Ectodermal cell (in vitro differentiated cells): ENCODE results near the gene VAV2.

ENCODE experiments used
- H3K27ac ChIP-seq: 2 replicates; pipeline ENCODE4 v1.7.0; 2013; ENCODE audit warnings: mild to moderate bottlenecking, low read depth, low read length; ENCODE audit not compliant: insufficient read depth, poor library complexity, severe bottlenecking
- H3K27me3 ChIP-seq: 2 replicates; pipeline ENCODE4 v1.7.0; 2013; ENCODE audit warnings: mild to moderate bottlenecking, low read length; ENCODE audit not compliant: insufficient read depth, control insufficient read depth, poor library complexity, severe bottlenecking
- H3K36me3 ChIP-seq: one replicate; pipeline ENCODE4 v1.7.0; 2013; ENCODE audit warnings: low read length; ENCODE audit not compliant: control insufficient read depth, insufficient read depth
- H3K4me1 ChIP-seq: one replicate; pipeline ENCODE4 v1.7.0; 2013; ENCODE audit warnings: low read length; ENCODE audit not compliant: control insufficient read depth, insufficient read depth
- H3K4me3 ChIP-seq: 2 replicates; pipeline ENCODE4 v1.7.0; 2013; ENCODE audit warnings: low read depth, low read length, control low read depth; ENCODE audit not compliant: insufficient read depth
- H3K9me3 ChIP-seq: 2 replicates; pipeline ENCODE4 v1.7.0; 2013; ENCODE audit warnings: mild to moderate bottlenecking, low read length, moderate library complexity; ENCODE audit not compliant: control insufficient read depth
- WGBS, 2 experiments: methylation state at CpG; one replicate each; pipeline ENCODE4 v1.1.7; 2013; ENCODE audit warnings: missing lambda C conversion rate in 2 of 2; 5-methylcytosine and 5-hydroxymethylcytosine counted together

The VAV2 gene

GRCh38 chr9:133888809-133889491 lies 103.2 kb downstream of the VAV2 start:
- Histone ChIP-seq H3K27me3 (no peaks in the 10 kb centered on the region), H3K4me3 (no peak overlapping the region), H3K27ac (peak overlapping the region; percentile 60), H3K9me3 (no peaks in the 10 kb centered on the region), H3K36me3 (no peaks in the 10 kb centered on the region), H3K4me1 (peaks cover 63% of the 10 kb centered on the region)
- 77 to 80% methylated on average over 25 of the region's 25 CpGs for WGBS, 2 experiments

GRCh38 chr9:133888048-133888808 lies 103.9 kb downstream of the VAV2 start:
- H3K4me3 ChIP-seq = no peak overlapping the region
- H3K9me3 ChIP-seq = no peaks in the 10 kb centered on the region
- peaks cover 65% of the 10 kb centered on the region for H3K4me1 ChIP-seq
- peak overlapping the region; percentile 3 for H3K27ac ChIP-seq
- no peaks in the 10 kb centered on the region for H3K36me3 ChIP-seq
- H3K27me3 ChIP-seq = no peaks in the 10 kb centered on the region
- 73 to 75% methylated on average over 25 of the region's 25 CpGs for WGBS, 2 experiments

GRCh38 chr9:133887540-133888047 lies 104.5 kb downstream of the VAV2 start:
- H3K9me3 ChIP-seq = no peaks in the 10 kb centered on the region
- H3K4me1 ChIP-seq = peaks cover 65% of the 10 kb centered on the region
- H3K4me3 ChIP-seq = no peak overlapping the region
- H3K36me3 ChIP-seq = no peaks in the 10 kb centered on the region
- H3K27ac ChIP-seq = peak overlapping the region; percentile 3
- no peaks in the 10 kb centered on the region for H3K27me3 ChIP-seq
- WGBS, 2 experiments = 60 to 65% methylated on average over 17 to 18 of the region's 18 CpGs

GRCh38 chr9:133886563-133887501 lies 105.3 kb downstream of the VAV2 start:
- Histone ChIP-seq H3K4me3 (no peak overlapping the region), H3K27ac (no peak overlapping the region), H3K27me3 (no peaks in the 10 kb centered on the region), H3K9me3 (no peaks in the 10 kb centered on the region), H3K36me3 (no peaks in the 10 kb centered on the region), H3K4me1 (peaks cover 66% of the 10 kb centered on the region)
- WGBS, 2 experiments = 83 to 86% methylated on average over 14 of the region's 14 CpGs

- Histone ChIP-seq H3K9me3 (no peaks in the 10 kb centered on the region), H3K27me3 (no peaks in the 10 kb centered on the region), H3K27ac (no peak overlapping the region), H3K4me3 (no peak overlapping the region), H3K4me1 (peaks cover 66% of the 10 kb centered on the region), H3K36me3 (no peaks in the 10 kb centered on the region)
- WGBS, 2 experiments = 95 to 96% methylated on average over 19 of the region's 19 CpGs
Observed at GRCh38 chr9:133884907-133885744, 107.0 kb downstream of the VAV2 start.

GRCh38 chr9:133882849-133883755 lies 109.0 kb downstream of the VAV2 start:
- Histone ChIP-seq H3K4me3 (no peak overlapping the region), H3K9me3 (no peaks in the 10 kb centered on the region), H3K27ac (no peak overlapping the region), H3K36me3 (no peaks in the 10 kb centered on the region), H3K27me3 (no peaks in the 10 kb centered on the region), H3K4me1 (peaks cover 46% of the 10 kb centered on the region)
- 87 to 88% methylated on average over 24 of the region's 24 CpGs for WGBS, 2 experiments

GRCh38 chr9:133881671-133882381 lies 110.3 kb downstream of the VAV2 start:
- peaks cover 36% of the 10 kb centered on the region for H3K4me1 ChIP-seq
- no peaks in the 10 kb centered on the region for H3K27me3 ChIP-seq
- H3K4me3 ChIP-seq = no peak overlapping the region
- H3K36me3 ChIP-seq = no peaks in the 10 kb centered on the region
- peak overlapping the region; percentile 26 for H3K27ac ChIP-seq
- WGBS, 2 experiments = 92% methylated on average over 23 to 24 of the region's 24 CpGs
- no peaks in the 10 kb centered on the region for H3K9me3 ChIP-seq

- H3K27ac ChIP-seq = peak overlapping the region; percentile 26
Observed at GRCh38 chr9:133880851-133881661, 111.1 kb downstream of the VAV2 start.

More at GRCh38 chr9:133880851-133881661, 111.1 kb downstream of the VAV2 start:
- WGBS, 2 experiments = 89 to 92% methylated on average over 23 of the region's 23 CpGs
- H3K9me3 ChIP-seq = no peaks in the 10 kb centered on the region
- no peaks in the 10 kb centered on the region for H3K27me3 ChIP-seq
- no peaks in the 10 kb centered on the region for H3K36me3 ChIP-seq
- H3K4me3 ChIP-seq = no peak overlapping the region
- peaks cover 34% of the 10 kb centered on the region for H3K4me1 ChIP-seq
